Measurements from ENCODE around the gene SESN3. TPM values are rescaled to one million over a fixed set of nuclear protein-coding genes. Genes with fewer than 3 reads are reported as not detected.

SESN3 gene
- total and polyA plus RNA-seq, 7 experiments from 2014 or later: 4.2 to 262 (median 89.8) TPM

GRCh38 chr11:95193541-95193940 is 37.5 kb downstream of the SESN3 start:
- Mint-ChIP-seq H3K4me1 (peaks cover 11 to 66% (median 43%) of the 10 kb centered on the region in 7 donors), H3K27me3 (no peaks in the 10 kb centered on the region), H3K36me3 (peaks cover 8 to 44% (median 29%) of the 10 kb centered on the region in 5 donors), H3K27ac (no peak overlapping the region), H3K9me3 (no peaks in the 10 kb centered on the region), H3K4me3 (no peak overlapping the region)
- DNase-seq (no peak), ATAC-seq (no peak)
- ChIA-PET CTCF (interaction anchor here (0.5 kb wide), 1 partner anchor 12 kb away, joined by 3 read pairs; no protein-coding TSS in a partner anchor), POLR2A (no interaction called here)
- Histone ChIP-seq H3K27me3 (ENCODE audit: control insufficient read depth in 2 of 2, insufficient read depth in 2 of 2, low read length in 2 of 2) (no peaks in the 10 kb centered on the region), H3K4me3 (ENCODE audit: low read length) (no peak overlapping the region), H3K9me3 (ENCODE audit: control insufficient read depth in 2 of 3, low read length in 3 of 3) (no peaks in the 10 kb centered on the region), H3K36me3 (ENCODE audit: control insufficient read depth in 2 of 3, insufficient read depth in 3 of 3, low read length in 3 of 3) (peaks cover 7 to 23% (median 11%) of the 10 kb centered on the region in 3 experiments), H3K27ac (ENCODE audit: low read depth, low read length) (no peak overlapping the region), H3K4me1 (ENCODE audit: control insufficient read depth in 2 of 2, insufficient read depth in 2 of 2, low read length in 2 of 2) (no peaks in the 10 kb centered on the region)
- intact Hi-C loops (cut with micrococcal nuclease): loop anchor here in 1 of 2 donors (1.0 to 5.0 kb wide), 3 partner anchors 8 to 34 kb away; no protein-coding TSS in a partner anchor

DNA sequence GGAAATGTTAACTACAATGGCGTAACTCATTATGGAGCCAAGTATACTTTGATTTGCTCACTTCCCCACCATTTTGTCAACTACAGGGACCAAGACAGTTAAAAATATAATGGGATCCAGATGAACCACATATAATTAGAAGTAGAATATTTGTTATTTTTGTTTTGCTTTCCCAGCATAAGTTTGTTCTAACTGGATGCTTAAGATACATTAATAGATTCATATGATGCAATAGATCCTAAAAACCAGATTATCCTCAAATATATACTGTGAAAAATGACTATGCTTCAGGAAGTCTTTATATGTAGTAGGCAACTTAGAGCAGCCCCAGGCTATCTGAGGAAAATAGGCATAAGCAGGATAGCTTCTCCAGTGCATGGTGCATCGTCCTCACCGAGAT is 38.3 kb downstream of the SESN3 start:
- ATAC-seq: no peak
- POLR2A ChIA-PET: interaction anchor here (0.7 kb wide), 1 partner anchor 411 kb away, joined by 3 read pairs; no protein-coding TSS in a partner anchor
- no peaks in the 10 kb centered on the region for H3K27me3 Mint-ChIP-seq

DNA sequence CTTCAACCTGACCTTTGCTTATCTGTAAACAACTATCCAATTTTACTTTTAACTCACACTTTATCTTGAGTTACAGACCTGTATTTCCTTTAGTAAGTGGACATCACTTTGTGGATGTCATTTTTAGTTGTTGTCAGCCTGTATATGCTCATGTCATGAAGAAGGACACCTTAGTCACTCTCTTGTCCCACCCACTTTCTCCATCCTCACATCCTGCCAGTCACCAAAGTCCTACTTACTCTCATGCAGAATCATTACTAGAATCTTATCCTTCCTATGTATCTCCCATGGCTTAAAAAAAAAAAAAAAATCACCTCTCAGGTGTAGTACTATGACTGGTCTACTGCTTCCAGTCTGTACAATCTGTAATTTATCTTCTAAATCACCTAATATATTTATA is 43.3 kb downstream of the SESN3 start:
- Histone ChIP-seq H3K4me3 (ENCODE audit: low read length) (no peak overlapping the region), H3K27me3 (ENCODE audit: control insufficient read depth in 2 of 2, insufficient read depth in 2 of 2, low read length in 2 of 2) (no peaks in the 10 kb centered on the region), H3K27ac (ENCODE audit: low read depth, low read length) (no peak overlapping the region), H3K36me3 (ENCODE audit: control insufficient read depth in 2 of 3, insufficient read depth in 3 of 3, low read length in 3 of 3) (peaks cover 7 to 36% (median 16%) of the 10 kb centered on the region in 3 experiments), H3K9me3 (ENCODE audit: control insufficient read depth in 2 of 3, low read length in 3 of 3) (no peaks in the 10 kb centered on the region), H3K4me1 (ENCODE audit: control insufficient read depth in 2 of 2, insufficient read depth in 2 of 2, low read length in 2 of 2) (no peaks in the 10 kb centered on the region)
- CTCF ChIA-PET: no interaction called here
- H3K27ac Mint-ChIP-seq: peak overlapping the region in 5 of 9 donors; percentile 5 to 52 (median 16)
- POLR2A ChIA-PET: interaction anchor here (2.4 kb wide), 1 partner anchor 43 kb away, joined by 7 read pairs; the partner anchor contains the start of gene SESN3
- H3K4me1 Mint-ChIP-seq: peaks cover 6 to 52% (median 31%) of the 10 kb centered on the region in 7 donors
- peak overlapping the region in 1 of 10 donors; percentile 30 for H3K4me3 Mint-ChIP-seq
- DNase-seq: no peak
- intact Hi-C loops (cut with micrococcal nuclease): loop anchor here in 1 of 2 donors (2.0 kb wide), 1 partner anchor 15 kb away; no protein-coding TSS in a partner anchor
- no peak for ATAC-seq
- peaks cover 22 to 62% (median 45%) of the 10 kb centered on the region in 5 donors for H3K36me3 Mint-ChIP-seq
- H3K27me3 Mint-ChIP-seq: no peaks in the 10 kb centered on the region
- no peaks in the 10 kb centered on the region for H3K9me3 Mint-ChIP-seq

More for the DNA sequence above, 38.3 kb downstream of the SESN3 start:
- peaks cover 11 to 50% (median 31%) of the 10 kb centered on the region in 5 donors for H3K36me3 Mint-ChIP-seq
- no peak overlapping the region for H3K4me3 Mint-ChIP-seq
- no peaks in the 10 kb centered on the region for H3K4me1 ChIP-seq (ENCODE audit: control insufficient read depth in 2 of 2, insufficient read depth in 2 of 2, low read length in 2 of 2)
- no peak for DNase-seq
- H3K9me3 ChIP-seq (ENCODE audit: control insufficient read depth in 2 of 3, low read length in 3 of 3): no peaks in the 10 kb centered on the region
- no peaks in the 10 kb centered on the region for H3K27me3 ChIP-seq (ENCODE audit: control insufficient read depth in 2 of 2, insufficient read depth in 2 of 2, low read length in 2 of 2)
- intact Hi-C loops (cut with micrococcal nuclease): loop anchor here in 1 of 2 donors (1.0 to 5.0 kb wide), 3 partner anchors 7 to 35 kb away; no protein-coding TSS in a partner anchor
- no peak overlapping the region for H3K4me3 ChIP-seq (ENCODE audit: low read length)
- H3K36me3 ChIP-seq (ENCODE audit: control insufficient read depth in 2 of 3, insufficient read depth in 3 of 3, low read length in 3 of 3): peaks cover 7 to 23% (median 13%) of the 10 kb centered on the region in 3 experiments
- CTCF ChIA-PET: interaction anchor here (0.5 to 1.0 kb wide), 2 partner anchors 11 to 577 kb away, joined by 3 read pairs; no protein-coding TSS in a partner anchor
- H3K27ac Mint-ChIP-seq: peak overlapping the region in 2 of 9 donors; percentile 18 to 82
- H3K27ac ChIP-seq (ENCODE audit: low read depth, low read length): no peak overlapping the region
- H3K4me1 Mint-ChIP-seq: peaks cover 10 to 66% (median 44%) of the 10 kb centered on the region in 7 donors
- H3K9me3 Mint-ChIP-seq: no peaks in the 10 kb centered on the region

DNA sequence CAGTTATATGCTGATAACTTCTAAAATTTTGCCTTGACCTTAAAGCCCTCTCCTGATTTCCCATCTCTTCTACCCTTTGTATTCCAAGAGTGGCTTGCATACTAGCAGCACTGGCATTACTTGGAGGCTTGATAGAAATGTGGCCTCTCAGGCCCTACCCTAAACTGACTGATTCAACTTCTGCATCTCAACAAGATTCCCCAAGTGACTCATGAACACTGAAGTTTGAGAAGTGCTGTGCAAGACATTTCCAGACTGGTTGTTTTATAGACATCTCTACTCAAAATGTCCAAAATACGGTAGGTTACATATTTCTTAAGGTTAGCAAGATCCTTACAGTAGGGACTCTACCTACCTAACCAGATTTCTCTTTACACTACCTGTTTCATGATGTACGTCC is 48.6 kb downstream of the SESN3 start:
- peaks cover 4 to 30% (median 13%) of the 10 kb centered on the region in 7 donors for H3K4me1 Mint-ChIP-seq
- intact Hi-C loops (cut with micrococcal nuclease): no loop called here
- H3K9me3 Mint-ChIP-seq: no peaks in the 10 kb centered on the region
- ChIA-PET CTCF (interaction anchor here (0.8 to 1.4 kb wide), 2 partner anchors 11 to 523 kb away, joined by 3 to 7 read pairs; no protein-coding TSS in a partner anchor), POLR2A (interaction anchor here (1.1 kb wide), 1 partner anchor 19 kb away, joined by 4 read pairs; no protein-coding TSS in a partner anchor)
- no peaks in the 10 kb centered on the region for H3K27me3 ChIP-seq (ENCODE audit: control insufficient read depth in 2 of 2, insufficient read depth in 2 of 2, low read length in 2 of 2)
- DNase-seq (no peak), ATAC-seq (no peak)
- H3K4me3 Mint-ChIP-seq: no peak overlapping the region
- H3K4me3 ChIP-seq (ENCODE audit: low read length): no peak overlapping the region
- peak overlapping the region in 6 of 9 donors; percentile 13 to 70 (median 42) for H3K27ac Mint-ChIP-seq
- peaks cover 13 to 40% (median 33%) of the 10 kb centered on the region in 5 donors for H3K36me3 Mint-ChIP-seq
- no peaks in the 10 kb centered on the region for H3K9me3 ChIP-seq (ENCODE audit: control insufficient read depth in 2 of 3, low read length in 3 of 3)
- no peaks in the 10 kb centered on the region for H3K4me1 ChIP-seq (ENCODE audit: control insufficient read depth in 2 of 2, insufficient read depth in 2 of 2, low read length in 2 of 2)
- peaks cover 0 to 38% (median 3%) of the 10 kb centered on the region in 3 experiments for H3K36me3 ChIP-seq (ENCODE audit: control insufficient read depth in 2 of 3, insufficient read depth in 3 of 3, low read length in 3 of 3)
- H3K27me3 Mint-ChIP-seq: no peaks in the 10 kb centered on the region
- no peak overlapping the region for H3K27ac ChIP-seq (ENCODE audit: low read depth, low read length)

DNA sequence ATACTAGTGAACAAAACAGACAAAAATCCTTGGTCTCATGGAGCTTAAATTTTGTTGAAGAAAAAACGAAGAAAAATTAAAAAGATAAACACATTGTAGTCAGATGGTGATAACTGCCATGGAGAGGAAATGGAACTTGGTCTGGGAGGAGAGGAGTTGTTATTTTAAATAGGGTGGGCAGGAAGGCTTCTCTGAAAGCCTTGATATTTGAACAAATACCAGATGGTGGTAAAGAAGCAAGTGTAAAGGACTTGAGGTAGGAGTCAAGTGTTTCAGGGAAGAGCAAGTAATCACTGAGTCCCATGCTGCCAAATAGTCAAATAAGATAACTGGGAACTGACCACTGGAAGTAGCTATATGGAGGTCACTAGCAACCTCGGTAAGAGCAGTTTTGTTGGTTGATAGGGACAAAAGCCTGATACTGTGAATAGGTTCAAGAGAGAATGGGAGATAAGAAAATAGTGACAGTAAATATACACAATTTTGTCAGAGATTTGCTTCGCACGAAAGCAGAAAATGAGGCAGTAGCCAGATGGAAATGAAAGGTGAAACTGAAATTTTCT is 55.1 kb downstream of the SESN3 start:
- intact Hi-C loops (cut with micrococcal nuclease): no loop called here
- Histone ChIP-seq H3K27ac (ENCODE audit: low read depth, low read length) (no peak overlapping the region), H3K9me3 (ENCODE audit: control insufficient read depth in 2 of 3, low read length in 3 of 3) (no peaks in the 10 kb centered on the region), H3K4me3 (ENCODE audit: low read length) (no peak overlapping the region), H3K4me1 (ENCODE audit: control insufficient read depth in 2 of 2, insufficient read depth in 2 of 2, low read length in 2 of 2) (no peaks in the 10 kb centered on the region), H3K27me3 (ENCODE audit: control insufficient read depth in 2 of 2, insufficient read depth in 2 of 2, low read length in 2 of 2) (no peaks in the 10 kb centered on the region), H3K36me3 (ENCODE audit: control insufficient read depth in 2 of 3, insufficient read depth in 3 of 3, low read length in 3 of 3) (peaks cover 14 to 50% (median 15%) of the 10 kb centered on the region in 3 experiments)
- ChIA-PET POLR2A (interaction anchor here (0.7 to 1.6 kb wide), 2 partner anchors 54 to 524 kb away, joined by 3 to 7 read pairs; no protein-coding TSS in a partner anchor), CTCF (interaction anchor here (0.8 to 2.2 kb wide), 4 partner anchors 9 to 615 kb away, joined by 3 to 8 read pairs (median 4); no protein-coding TSS in a partner anchor)
- Mint-ChIP-seq H3K4me1 (peaks cover 0 to 7% (median 0%) of the 10 kb centered on the region in 7 donors), H3K4me3 (no peak overlapping the region), H3K27me3 (no peaks in the 10 kb centered on the region), H3K36me3 (peaks cover 10 to 39% (median 23%) of the 10 kb centered on the region in 5 donors), H3K9me3 (no peaks in the 10 kb centered on the region), H3K27ac (peak overlapping the region in 5 of 9 donors; percentile 1 to 75 (median 63))
- no peak for DNase-seq
- ATAC-seq: no peak

DNA sequence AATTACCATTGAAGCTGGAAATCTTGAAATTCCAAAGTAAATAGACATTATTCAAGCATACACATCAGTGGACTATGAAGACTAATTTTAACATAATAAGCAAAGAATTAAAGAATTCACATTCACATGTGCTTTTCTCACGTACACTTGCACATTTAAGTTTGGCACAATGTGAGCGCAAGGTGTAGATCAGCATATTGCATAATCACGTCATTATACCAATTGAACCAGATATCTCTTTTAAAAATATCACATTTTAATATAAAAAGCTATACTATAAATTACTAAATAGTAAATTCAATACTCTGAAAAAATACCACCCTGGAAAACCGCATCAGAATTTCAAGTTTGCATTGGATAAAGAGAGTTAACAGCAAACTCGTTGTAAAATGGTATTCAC is 60.7 kb downstream of the SESN3 start:
- Histone ChIP-seq H3K27me3 (ENCODE audit: control insufficient read depth in 2 of 2, insufficient read depth in 2 of 2, low read length in 2 of 2) (no peaks in the 10 kb centered on the region), H3K4me3 (ENCODE audit: low read length) (no peak overlapping the region), H3K4me1 (ENCODE audit: control insufficient read depth in 2 of 2, insufficient read depth in 2 of 2, low read length in 2 of 2) (no peaks in the 10 kb centered on the region), H3K36me3 (ENCODE audit: control insufficient read depth in 2 of 3, insufficient read depth in 3 of 3, low read length in 3 of 3) (peaks cover 6 to 23% (median 8%) of the 10 kb centered on the region in 3 experiments), H3K27ac (ENCODE audit: low read depth, low read length) (no peak overlapping the region), H3K9me3 (ENCODE audit: control insufficient read depth in 2 of 3, low read length in 3 of 3) (no peaks in the 10 kb centered on the region)
- ChIA-PET POLR2A (interaction anchor here (0.6 kb wide), 1 partner anchor 16 kb away, joined by 3 read pairs; no protein-coding TSS in a partner anchor), CTCF (interaction anchor here (0.6 to 1.2 kb wide), 2 partner anchors 59 to 535 kb away, joined by 3 to 4 read pairs; no protein-coding TSS in a partner anchor)
- peaks cover 0 to 5% (median 0%) of the 10 kb centered on the region in 7 donors for H3K4me1 Mint-ChIP-seq
- H3K27ac Mint-ChIP-seq: no peak overlapping the region
- no peaks in the 10 kb centered on the region for H3K9me3 Mint-ChIP-seq
- peaks cover 0 to 13% (median 5%) of the 10 kb centered on the region in 5 donors for H3K36me3 Mint-ChIP-seq
- ATAC-seq (no peak), DNase-seq (no peak)
- H3K27me3 Mint-ChIP-seq: no peaks in the 10 kb centered on the region
- H3K4me3 Mint-ChIP-seq: no peak overlapping the region
- intact Hi-C loops (cut with micrococcal nuclease): loop anchor here in 1 of 2 donors (5.0 kb wide), 1 partner anchor 52 kb away; no protein-coding TSS in a partner anchor

Measured in naive thymus-derived CD4-positive, alpha-beta T cell (primary cell).